Hematopoietic multipotent progenitor cell treated with erythropoietin and hydrocortisone succinate and interleukin-3 and kit ligand, for 15 days (in vitro differentiated cells): ENCODE data around the gene PITX1.
A peak's percentile ranks its signal among the peaks of the same experiment; 100 is the strongest.

Source experiments
- DNase-seq: peaks from one replicate; pipeline ENCODE4 v3.0.0-alpha.2; 2015; ENCODE audit warnings: low spot score

Gene PITX1

DNA sequence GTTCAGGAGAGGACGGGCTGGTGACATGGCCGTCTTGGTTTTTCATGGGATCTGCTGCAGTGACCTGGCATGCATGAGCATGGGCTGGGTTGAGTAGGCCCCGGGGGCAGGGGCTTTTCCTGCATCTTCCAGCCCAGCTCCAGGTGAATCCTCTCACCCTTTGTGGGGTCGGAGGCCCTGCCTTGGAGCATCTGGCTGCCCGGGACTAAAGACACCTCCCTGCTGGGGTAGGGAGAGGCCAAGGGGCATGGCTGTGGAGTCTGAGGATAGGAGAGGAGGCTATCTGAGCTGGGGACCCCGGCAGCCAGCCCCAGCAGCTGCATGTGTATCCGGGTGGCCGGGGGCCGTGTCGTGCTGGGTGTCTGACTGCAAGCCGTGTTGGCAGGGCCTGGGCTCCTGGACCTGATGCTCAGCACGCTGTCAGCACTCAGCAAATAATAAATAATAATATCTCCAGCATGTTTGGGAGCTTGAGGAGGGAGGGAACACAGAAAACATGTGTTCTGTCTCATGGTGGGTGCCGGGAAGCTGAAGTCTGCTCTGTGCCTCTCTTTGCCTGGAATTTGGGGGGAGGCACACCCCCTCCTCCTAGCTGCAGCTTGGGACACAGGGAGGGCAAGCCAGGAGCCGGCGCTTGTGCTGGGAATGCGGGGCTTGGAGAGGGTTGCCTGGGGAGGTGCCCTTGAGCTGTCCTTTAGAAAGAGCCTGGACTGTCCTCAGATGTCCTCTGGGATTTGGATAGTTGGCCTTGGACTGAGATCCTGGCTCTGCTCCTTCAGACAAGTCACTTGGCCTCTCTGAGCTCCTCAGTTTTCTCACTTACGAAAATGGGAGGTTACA is 28.4 kb upstream of the PITX1 start:
- DNase-seq, result no peak

DNA sequence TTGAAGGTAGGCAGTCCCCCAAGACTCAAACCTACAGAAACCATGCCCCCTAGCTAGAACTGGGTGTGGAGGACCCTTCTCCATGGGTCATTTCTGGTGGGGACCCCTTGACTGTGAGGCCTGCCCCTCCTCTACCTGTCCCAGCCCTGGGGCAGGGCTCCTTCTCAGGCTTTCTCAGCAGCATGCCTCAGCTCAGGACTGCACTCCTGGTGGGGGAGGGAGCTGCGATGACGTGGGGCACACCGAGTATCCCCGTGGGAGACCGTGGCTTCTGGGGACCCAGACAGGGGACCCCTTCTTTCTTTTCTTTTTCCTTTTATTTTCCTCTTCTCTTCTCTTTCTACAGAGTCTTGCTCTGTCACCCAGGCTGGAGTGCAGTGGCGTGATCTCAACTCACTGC is 27.0 kb upstream of the PITX1 start:
- DNase-seq, result no peak

DNA sequence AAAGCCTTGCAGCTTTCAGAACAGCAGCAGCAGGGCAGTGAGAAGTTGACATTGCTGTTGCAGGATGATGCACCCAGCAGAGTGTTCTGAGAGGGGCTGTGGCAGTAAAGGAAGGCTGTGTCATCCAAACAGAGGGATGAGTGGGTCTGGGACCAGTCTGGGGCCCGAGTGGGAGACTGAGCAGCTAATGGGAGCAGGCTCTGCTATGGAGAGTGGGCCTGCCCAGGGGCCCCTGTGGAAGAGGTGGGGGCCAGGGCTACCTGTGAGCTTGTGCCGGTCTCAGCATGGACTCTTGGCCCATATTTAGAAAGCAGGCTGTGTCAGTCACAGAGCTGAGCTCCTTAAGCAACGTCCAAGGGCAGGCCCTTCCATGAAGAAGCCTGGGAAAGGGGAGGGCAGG is 26.0 kb upstream of the PITX1 start:
- no peak for DNase-seq

DNA sequence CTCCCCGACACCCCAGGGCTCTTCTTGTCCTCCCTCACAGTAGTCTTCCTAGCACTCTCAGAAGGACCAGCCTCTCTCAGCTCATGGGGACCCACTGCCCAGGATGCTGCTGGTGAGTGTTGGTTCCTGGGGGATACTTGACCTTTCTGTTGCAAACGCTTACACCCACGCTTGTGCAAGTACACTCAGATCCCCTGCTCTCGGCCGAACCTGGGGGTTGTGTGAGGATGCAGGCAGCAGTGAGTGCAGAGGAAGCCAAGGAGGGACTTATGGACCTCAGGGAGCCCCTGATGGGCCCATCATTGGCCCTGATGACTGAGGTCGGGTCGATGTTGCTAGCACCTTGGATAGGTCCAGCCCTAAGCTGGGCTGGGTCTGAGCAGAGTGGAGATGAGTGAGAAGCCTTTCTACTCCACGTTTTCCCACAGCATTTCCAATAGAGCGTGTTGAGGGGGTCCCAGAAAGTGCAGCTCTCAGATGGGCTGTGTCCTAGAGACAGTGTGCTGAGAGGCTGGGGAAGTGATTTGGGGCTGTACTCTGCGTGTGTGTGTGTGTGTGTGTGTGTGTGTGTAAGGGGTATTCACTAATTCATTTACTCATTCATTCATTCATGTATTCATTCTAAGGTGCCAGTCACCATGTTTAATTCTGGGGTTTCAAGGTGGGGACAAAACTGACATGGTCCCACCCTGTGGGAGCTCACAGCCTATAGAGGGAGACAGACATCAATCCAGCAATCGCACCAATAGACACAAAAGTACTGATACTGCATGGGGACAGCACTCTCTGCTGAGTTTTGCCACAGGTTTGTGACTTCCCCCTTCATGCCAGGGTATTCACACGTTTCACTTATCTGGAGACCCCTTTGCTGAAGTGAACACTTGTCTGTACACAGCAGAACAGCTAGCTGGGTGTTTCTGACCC is 25.2 kb upstream of the PITX1 start:
- DNase-seq, result peak; percentile 10

DNA sequence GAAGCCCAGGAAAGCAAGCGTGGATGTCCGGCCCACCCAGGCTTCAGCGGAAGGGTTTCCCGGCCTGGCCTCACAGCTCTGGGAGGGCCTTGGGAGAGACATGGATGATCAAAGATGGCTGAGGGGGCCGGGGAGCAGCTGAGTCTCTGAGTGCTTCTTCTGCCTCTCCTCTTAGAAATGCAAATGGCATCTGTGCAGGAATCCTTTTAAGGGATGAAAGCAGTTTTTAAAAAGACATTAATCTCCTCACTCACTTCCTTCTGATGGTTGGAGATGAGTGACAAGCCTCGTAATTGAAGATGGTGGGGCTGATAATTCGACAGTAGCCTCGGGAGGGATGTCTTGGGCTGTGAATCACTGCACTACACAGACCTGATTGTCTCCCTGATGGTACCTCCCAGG is 24.3 kb upstream of the PITX1 start:
- no peak for DNase-seq

DNA sequence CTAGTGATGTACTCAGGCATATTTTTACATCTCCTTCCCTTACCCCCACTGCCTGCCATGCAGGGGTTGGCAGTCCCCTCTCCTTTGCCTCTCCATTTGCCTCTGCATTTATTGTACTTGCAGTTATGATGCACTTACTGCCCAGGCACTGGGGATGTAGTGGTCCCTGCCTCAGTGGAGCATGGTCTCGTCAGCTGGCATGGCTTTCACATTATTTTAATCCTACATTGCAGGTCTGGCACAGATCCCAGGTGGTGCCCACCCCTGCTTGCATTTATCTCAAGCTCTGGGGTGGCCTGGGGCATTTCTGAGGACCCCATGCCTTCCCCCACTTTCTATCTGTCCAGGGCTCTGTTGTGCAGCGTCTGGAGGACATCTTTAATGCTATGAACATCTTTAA is 23.2 kb upstream of the PITX1 start:
- DNase-seq, result no peak

DNA sequence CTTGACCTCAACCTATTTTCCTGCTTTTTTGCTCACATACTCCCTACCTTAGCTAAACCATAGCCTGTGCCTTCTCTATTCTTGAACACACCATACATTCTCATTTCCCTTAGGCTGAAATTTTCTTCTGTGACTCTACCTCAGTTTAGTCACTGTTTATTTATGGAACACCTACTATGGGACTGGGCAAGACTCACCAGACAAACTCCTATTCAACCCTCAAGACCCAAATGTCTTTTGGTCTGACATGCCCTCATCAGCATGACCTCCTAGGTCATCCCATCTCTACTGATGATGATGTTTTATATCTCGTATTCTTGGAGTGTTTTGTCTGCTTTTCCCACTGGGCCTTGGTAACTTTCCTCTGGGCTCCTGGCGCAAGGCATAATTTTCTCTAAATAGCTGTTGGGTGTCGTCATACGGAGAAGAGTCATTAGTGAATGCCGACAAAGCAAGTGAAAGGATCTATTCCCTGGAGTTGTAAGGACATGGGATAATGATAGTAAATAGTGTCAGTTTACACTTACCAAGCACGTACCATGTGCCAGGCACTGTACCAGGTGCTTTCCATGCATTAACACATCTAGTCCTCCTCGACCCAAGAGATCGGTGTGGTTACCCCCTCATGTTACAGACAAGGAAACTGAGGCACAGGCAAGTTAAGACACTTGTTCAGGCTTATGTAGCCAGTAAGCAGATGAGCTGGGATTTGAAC is 22.4 kb upstream of the PITX1 start:
- no peak for DNase-seq

DNA sequence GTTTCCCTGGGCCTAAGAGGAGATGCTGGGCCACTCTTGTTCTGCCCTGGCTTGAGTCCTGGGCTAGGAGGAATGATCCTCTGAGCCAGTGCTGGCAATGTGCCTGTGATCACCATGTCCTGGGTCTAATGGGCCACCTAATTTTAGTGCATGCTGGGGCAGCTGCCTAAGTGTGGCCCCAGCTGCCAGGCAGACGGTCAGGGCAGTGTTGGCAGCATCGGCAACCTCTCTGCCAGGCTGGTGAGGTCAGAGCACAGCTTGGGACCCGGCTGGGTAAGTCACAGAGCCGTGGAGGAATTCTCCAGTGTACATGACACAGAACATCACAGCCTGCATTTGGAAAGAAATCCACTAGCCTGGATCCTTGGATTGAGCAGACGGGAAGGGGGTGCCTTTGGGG is 21.4 kb upstream of the PITX1 start:
- no peak for DNase-seq

DNA sequence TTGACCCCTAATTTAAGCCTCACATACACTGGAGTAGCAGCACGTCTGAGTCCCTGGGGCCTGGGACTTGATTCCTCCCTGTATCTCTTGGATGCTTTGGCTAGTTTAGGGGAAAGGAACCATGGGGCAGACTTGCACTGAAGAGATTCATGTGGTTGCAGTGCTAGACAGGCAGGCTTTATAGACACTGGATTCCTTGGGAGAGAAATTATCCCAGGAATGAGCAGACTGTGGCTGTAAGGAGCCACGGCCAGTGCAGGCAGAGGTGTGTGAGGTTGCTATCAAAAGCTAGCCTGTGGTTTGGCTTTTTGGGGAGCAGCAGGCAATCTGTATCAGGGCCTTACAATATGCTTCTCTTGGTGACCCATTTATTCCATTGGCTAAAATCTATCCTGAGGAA is 20.5 kb upstream of the PITX1 start:
- no peak for DNase-seq

DNA sequence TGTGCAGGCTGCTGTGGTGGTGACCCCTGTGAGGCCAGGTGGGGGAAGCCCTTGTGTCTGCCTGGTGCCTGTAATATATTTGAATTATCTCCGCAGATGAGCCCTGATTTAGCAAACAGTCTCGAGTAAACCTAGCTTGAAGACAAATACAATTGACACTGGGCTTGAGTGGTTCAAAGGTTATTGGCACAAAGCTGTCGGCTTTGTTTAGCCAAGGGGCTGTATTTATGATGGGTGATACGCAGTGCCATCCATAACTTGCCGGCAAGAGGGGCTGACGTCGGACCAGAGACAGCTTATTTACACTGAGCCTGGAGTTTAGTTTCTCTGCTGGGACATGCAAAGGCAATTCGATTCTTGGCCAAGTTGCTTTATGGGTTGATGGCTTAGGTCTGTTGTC is 20.0 kb upstream of the PITX1 start:
- no peak for DNase-seq

DNA sequence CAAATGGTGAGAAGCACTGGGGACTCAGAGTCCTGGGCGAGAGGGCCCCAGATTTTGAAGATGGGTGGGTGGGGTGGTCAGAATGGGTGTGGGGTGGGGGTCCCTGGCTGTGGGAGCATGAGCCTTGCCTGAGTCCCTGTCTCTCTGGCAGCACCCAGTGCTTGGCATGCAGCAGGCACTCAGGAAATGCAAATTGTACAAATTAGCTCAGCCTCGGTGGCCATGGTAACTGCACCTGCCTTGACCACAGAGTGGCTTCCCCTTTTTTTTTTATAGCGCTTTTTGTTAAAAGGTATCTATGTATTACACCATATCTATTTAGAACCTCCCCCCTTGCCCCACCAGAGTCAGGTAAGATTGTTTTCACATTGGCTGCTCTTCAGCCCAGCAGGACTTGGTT is 19.2 kb upstream of the PITX1 start:
- DNase-seq, result no peak

DNA sequence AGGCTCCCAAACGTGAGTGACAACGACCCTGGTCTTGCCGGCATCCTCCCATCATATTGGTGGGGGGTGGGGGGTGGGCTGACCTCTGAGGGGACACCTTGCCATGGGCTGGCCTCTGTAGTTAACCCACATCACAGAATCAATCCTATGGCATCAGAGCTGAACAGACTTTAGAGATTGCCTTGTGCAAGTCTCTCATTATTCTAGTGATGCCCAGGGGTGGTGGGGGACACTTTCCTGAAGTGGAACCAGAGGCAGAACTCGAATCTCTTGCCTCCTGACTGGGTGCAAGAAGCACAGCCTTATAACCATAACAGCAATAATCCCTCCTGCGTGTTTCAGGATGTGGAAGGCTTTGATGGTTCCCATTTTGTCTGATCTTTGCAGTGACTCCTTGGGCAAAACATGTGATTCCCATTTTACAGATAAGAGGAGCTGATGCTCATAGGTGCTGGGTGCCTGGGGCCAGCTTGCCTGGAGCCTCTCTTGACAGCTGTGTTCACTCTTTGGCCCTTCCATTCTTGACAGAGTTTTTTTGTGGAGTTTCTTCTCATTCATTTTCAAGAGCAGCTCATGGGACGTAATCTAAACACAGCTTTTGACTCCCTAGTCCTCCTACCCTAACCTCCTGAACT is 18.6 kb upstream of the PITX1 start:
- DNase-seq, result no peak

DNA sequence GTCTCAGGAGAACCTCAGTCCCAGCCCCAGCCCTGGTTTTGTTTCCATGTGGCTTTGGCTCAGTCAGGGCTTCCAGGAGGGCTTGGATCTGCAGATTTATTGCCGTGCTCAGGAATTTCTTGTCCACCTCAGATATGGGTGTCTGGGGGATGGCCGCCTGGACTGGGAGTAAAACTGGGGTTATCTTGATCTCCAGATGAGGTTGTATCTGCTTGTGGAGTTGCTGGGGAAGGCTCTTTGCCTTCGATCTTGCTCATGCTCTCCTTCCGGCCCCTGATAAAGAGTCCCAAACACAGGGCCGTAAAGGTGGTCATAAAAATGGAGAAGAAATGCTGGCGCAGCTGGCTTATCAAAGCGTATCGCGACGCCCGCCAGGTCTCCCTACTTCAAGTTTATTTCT is 17.8 kb upstream of the PITX1 start:
- DNase-seq, result no peak

DNA sequence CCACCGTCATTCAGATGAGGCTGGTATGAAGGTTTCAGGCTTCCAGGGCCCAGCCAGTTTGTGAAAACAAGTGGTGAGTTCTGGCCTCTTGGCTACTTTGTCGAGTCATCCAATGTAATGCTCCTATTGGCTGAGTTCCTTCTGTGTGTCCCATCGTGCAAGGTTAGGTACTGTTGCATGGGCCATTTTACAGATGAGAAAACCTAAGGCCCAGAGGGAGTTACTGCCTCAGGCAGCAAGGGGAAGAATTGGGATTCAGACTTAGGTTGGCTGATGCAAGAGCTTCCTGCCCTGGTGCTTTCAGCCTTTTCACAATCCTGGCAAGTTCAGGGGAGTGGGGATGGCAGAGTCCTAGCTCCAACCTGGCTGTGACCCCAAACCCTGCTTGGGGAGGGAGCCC is 17.4 kb upstream of the PITX1 start:
- DNase-seq, result no peak

DNA sequence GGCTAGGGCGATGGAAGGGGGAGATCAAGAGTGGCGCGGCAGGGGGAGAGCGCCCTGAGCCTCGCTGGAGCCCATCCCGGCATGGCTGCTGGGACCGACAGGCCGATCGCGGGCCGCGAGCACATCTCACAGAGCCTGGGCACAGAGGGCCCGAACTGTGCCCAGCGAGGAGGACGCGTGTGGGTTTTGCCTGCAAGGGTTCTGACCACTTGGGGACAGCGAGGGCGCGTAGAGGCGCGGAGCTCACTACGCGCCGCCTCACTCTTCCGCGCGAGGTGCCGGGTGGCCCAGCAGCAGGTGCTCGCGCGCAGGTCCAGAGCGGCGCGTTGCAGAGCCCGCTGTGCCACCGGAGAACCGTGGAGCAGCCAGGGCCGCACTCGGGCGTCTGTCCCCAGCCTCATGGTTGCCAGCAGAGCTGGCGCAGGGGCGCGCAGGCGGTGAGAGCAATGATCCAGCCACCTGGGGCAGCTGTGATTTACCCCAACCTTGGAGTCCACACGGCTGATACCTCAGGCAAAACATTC is 16.3 kb upstream of the PITX1 start:
- no peak for DNase-seq

DNA sequence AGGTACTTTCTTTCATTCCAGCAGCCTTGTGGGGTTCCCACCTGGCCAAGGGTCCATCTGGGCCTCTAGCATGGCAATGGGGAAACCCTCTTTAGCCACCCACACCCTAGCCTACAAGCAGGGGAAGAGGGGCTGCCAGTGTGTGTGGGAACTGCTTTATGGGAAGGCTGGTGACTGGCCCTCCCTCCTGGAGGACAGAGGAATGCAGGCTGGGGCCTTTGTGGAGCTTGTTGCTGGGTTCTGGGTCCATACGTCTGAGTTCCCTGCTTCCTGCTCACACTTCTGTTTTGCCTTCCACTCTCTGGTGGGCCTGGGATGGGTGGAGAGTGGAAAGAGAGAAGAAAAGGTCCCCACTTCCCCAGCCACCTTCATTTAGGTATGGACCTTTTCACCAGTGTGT is 14.9 kb upstream of the PITX1 start:
- DNase-seq, result no peak

DNA sequence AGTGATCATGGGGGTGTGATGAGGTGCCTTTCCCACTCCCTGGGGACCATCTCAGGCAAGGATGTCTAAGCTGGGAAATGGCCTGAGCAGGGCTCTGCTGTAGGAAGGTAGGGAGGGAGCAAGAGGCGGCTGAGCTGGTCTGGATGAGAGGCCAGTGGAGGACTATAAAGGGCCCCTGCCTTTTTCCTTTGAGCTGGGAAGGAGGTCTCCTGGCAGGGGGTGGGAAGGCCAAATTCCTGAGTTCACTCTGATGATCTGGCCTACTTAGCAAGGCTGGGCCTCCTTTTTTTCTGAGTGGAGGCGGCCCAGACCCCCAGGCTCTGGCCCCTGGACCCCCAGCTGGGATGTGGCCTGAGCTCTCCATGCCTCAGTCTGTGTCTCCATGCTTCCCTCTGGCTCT is 14.3 kb upstream of the PITX1 start:
- no peak for DNase-seq

DNA sequence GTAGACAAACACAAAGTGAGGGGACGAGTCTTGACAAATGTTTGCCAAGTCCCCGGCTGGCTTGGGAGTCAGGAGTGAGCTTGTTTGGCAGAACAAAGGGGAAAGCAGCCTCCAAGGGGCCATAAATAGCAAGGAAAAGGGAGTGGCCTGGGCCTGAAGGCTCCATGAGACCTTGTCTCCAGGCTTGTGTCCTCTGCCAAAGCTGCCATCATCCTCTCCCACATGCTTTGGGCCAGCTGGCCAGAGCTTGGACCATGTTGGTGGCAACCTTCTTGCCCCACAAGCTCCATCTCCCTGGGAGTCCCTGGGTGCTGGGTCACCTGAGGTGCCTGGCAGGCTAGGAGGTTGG is 13.3 kb upstream of the PITX1 start:
- no peak for DNase-seq

DNA sequence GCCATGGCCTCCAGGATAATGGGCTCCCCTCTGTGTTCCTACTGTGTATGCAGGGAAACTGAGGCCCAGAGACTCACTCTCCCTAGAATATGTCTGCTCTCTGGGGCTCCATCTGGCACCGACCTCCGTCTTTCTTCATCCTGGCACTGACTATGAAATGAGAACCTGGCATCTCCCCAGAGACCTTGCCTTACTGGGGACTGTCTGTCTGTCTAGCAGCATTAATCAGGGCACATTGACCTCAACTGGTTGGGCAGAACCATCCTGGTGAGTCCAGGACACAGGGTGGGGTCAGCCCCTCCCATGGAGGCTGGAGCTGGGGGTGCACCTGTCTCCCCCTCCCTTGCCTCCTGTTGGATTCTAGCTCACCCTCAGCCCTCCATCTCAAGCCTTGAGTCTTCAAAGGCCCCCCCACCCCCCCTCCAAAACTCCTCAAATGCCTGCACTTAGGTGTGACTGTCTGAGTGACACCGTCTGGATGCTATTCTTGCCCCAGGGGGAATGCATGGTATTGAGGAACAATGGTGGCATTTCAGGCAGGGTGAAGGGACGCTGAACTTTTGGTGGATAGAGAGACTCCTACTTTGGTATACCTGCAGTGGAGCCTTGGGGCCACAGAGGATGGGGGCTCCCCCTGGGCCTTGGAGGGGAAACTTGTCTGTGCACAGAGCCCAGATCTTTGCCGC is 12.8 kb upstream of the PITX1 start:
- DNase-seq, result no peak

DNA sequence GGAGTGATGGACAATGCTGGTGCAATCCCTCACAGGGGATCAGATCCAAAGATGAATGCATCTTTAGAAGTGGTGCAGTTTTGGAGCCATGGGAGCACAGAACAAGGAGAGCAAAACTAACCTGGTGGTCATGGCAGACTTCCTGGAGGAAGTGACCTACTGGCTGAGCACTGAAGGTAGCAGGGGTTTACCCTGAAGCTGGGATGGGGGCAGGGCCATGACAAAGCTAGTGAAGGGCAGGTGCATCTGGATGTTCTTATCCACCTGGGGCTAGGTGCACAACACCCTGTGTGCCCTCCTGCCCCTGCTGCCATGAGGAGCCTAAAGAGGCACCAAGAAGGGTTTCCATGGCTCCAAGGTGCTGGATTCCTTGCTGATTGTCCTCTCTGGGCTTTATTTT is 11.5 kb upstream of the PITX1 start:
- DNase-seq, result no peak

DNA sequence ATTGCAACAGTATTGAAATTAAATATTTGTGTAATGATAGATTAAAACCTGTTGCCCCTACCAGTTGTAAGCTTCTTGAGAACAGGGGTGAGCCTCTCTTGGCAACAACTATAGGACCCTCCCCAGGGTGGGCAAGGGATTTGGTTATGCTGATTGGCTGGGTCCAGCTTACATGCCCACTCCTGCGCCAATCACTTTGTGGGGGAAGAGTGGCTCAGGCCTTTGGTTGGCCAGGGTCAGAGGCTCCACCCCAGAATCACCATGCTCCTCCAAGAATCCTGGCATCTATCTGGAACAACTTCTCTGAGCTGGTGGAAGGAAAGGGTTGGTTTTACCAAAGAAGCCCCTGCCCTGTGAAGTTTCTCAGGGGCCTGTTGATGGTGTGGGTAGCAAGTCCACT is 8.6 kb upstream of the PITX1 start:
- no peak for DNase-seq

DNA sequence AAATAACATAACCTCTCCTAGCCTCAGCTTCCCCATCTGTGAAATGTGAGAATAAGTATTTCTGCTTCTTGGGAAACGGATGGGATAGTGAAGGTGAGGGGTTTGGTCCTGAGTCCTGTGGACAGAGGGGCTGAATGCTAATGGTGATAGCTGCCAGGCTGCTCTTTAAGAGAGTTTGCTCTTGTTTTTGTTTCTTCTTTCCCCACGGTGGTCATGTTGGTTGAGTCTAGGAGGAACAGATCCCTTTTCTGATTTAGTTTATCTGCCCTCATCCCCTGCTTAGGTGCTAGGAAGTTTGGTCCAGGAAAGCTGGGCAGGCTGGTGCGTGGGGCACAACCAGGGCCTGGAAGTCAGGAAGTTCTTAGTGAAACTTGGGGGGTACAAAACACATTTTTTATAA is 7.7 kb upstream of the PITX1 start:
- no peak for DNase-seq
